ENCODE results near the gene VWA5B2. TPM values are rescaled to one million over a fixed set of nuclear protein-coding genes. Genes with fewer than 3 reads are reported as not detected.
A peak's percentile ranks its signal among the peaks of the same experiment; 100 is the strongest.
"Not testable (repeated sequence)": the region's sequence is repeated elsewhere in the genome, so short reads cannot be mapped to it uniquely, and the experiment has no call there.

VWA5B2 gene
- total RNA-seq, 4 donors from 2014 or later: 0.19 to 0.47 TPM; not detected in 2

DNA sequence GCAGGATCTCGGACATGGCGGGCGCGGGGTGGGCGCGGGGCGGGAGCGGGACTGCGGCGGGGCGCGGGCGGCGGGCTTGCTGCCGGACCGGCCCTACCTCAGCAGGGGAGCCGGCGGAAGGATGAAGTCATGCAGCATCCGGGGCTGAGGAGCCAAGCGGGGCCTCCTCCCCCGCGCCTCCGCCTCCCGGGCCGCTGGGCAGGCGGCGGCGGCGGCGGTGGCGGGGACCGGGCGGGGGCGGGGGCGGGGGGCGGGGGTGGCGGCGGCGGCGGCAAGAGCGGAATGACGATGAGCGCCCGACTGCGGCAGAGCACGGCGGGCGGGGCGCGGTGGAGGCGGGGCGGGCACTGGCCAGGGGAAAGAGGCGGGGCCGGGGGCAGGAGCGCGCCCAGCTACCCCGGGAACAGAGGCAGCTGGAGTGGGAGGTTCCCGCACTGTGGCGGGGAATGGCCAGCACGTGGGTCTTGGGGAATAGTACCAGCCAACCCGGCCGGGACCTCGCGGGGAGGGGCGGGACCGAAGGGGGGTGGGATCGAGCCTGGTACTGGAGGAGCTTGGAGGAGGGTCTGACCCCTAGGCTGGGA, 32.0 kb downstream of the VWA5B2 start, which contains the start of gene CAMK2N2:
TSS of gene CAMK2N2 (minus strand) at position 284 of the 584 bp plus-strand sequence. CDS start at position 16, 268 bp downstream.
- DNase-seq (ENCODE audit: low spot score): no peak
- TF ChIP-seq, protein P1, sequence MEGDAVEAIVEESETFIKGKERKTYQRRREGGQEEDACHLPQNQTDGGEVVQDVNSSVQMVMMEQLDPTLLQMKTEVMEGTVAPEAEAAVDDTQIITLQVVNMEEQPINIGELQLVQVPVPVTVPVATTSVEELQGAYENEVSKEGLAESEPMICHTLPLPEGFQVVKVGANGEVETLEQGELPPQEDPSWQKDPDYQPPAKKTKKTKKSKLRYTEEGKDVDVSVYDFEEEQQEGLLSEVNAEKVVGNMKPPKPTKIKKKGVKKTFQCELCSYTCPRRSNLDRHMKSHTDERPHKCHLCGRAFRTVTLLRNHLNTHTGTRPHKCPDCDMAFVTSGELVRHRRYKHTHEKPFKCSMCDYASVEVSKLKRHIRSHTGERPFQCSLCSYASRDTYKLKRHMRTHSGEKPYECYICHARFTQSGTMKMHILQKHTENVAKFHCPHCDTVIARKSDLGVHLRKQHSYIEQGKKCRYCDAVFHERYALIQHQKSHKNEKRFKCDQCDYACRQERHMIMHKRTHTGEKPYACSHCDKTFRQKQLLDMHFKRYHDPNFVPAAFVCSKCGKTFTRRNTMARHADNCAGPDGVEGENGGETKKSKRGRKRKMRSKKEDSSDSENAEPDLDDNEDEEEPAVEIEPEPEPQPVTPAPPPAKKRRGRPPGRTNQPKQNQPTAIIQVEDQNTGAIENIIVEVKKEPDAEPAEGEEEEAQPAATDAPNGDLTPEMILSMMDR (IDR thresholded peaks at IDR 0.05): no peak
- peak; percentile 77 for ATAC-seq (ENCODE audit: low FRiP score)

DNA sequence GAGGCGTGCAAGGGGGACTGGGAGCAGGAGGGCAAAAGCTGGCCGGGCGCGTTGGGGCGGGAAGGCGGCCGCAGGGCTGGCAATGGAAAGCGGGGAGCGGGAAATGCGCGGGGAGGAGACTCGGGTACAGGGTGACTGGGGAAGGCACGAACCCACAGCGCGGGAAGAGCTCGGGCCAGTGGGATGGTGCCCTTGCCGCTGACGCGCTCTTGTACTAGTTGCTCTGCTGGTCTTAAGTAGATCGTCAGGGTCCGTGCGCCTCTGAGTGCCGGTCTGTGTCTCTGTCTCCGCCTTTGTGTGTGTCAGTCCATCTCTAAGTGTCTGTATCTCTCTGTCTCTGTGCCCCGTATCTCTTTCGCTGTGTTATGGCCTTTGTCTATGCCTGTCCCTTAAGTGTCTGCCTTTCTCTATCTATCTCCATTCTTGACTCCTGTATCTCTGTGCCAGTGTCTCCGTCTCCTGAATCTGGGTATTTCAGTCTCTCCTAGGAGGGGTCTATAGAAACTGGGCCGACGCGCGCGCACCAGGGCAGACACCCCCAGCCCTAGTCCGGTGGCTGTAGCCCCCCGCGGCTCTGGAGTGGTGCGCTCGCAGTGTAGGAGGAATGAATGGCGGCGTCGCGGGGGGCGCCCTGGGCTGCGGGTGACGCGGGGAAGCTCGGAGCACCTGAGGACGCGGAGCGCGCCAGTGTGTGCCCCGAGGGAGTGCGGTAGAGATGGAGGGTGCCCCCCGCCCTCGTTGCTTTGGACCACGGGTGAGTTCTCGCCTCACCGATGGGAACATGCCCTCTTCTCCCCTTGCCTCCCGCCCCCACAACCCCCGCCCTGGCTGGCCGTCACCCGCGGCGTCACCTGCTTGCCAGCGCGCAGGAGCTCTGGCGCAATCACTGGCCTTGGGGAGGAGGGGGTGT, 32.7 kb downstream of the VWA5B2 start:
- ATAC-seq (ENCODE audit: low FRiP score): peak; percentile 17
- TF ChIP-seq, protein P1 (IDR thresholded peaks at IDR 0.05): no peak
- DNase-seq (ENCODE audit: low spot score): no peak

DNA sequence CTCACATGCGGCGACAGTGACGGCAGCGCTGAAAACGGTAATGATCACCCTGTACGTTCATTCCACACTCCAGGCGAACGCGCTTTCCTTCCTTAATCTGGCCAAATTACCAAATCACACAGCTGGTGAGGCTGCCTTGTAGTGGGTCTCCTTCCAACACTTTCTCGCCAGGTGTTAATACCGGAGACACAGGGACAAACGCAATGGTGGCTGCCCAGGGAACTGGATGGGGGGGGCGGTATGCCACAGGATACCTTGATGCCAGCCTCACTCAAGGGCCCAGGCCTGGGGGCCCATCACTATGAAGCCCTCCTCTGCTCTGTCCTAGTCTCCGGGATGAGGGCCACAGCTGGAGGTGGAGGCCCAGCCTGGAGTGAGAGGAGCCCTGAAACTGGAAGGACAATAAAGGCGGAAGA, 33.4 kb downstream of the VWA5B2 start:
- DNase-seq (ENCODE audit: low spot score): no peak
- TF ChIP-seq, protein P1 (IDR thresholded peaks at IDR 0.05): no peak
- no peak for ATAC-seq (ENCODE audit: low FRiP score)

DNA sequence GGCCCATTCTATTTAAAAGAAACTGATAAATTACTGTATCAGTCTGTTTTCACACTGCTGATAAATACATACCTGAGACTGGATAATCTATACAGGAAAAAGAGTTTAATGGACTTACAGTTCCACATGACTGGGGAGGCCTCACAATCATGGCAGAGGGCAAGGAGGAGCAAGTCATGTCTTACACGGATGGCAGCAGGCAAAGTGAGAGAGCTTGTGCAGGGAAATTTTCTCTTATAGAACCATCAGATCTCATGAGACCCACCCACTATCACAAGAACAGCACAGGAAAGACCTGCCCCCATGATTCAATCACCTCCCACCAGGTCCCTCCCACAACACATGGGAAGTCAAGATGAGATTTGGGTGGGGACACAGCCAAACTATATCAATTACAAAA, 37.9 kb downstream of the VWA5B2 start:
- DNase-seq (ENCODE audit: low spot score); ATAC-seq (ENCODE audit: low FRiP score): not testable (repeated sequence)

DNA sequence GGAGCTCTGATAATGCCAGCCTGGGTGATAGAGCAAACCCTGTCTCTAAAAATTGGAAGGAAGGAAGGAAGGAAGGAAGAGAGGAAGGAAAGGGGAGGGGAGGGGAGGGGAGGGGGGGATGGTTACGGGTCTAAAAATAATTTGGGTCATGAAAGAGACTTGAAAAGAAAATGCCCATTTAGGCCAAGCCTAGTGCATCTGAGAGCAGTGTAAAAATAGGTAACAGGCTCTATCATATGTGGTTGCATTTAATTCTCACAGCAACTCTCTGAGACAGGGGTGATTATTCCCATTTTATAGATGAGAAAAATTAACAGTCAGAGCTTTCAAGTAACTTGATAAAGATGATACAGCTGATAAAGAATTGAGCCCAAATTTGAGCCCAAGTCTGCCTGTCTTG, 42.9 kb downstream of the VWA5B2 start:
- TF ChIP-seq, protein P1 (IDR thresholded peaks at IDR 0.05): no peak
- ATAC-seq (ENCODE audit: low FRiP score) (no peak), DNase-seq (ENCODE audit: low spot score) (no peak)

DNA sequence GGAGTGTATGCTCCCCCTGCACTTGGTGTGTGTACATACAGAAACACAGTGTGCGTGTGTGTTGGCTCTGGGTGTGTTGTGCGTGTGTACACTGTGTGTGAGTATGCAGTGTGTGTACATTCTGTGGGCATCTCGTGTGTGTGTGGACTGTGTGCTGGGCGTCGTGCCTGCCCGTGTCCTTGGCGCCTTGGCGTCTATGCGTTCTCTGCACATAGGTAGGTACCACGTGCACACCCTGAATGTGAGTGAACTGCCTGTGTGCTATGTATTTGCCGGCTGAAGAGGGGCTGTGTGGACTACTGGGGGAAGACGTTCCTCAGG, 46.0 kb downstream of the VWA5B2 start:
- DNase-seq (ENCODE audit: low spot score): no peak
- TF ChIP-seq, protein P1 (IDR thresholded peaks at IDR 0.05): no peak

DNA sequence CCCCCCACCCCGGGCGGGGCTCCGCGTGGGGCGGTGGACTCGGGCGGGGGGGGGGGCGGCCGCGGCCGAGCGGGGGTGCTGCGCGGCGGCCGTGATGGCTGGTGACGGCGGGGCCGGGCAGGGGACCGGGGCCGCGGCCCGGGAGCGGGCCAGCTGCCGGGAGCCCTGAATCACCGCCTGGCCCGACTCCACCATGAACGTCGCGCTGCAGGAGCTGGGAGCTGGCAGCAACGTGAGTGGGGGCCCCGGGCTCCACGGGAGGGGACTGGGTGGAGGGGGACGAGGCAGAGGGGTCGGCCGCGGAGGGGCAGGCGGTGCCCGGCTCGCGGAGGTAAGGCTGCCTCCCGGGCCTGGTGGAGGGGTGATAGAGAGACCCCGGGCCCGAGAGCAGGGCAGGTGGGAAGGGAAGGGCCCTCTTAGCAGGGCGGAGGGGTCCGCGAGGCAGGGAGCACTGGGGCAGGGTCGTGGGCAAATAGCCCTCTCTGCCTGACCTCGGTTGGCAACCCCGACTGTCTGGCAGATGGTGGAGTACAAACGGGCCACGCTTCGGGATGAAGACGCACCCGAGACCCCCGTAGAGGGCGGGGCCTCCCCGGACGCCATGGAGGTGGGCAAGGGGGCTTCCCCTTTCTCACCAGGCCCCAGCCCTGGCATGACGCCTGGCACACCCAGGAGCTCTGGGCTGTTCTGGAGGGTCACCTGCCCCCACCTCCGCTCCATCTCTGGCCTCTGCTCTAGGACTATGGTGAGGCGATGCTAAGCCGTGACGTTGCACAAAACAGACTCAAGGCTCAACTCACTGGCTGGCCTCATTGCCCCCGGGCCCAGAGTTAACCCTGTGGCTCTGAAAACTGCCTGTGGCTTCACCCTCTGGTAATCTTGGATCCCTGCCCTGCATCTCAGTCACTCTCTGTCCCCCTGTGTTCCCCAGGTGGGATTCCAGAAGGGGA, 46.9 kb downstream of the VWA5B2 start, which contains the start of gene ECE2:
TSS of gene ECE2 (plus strand) at position 62 of the 950 bp plus-strand sequence. CDS start at position 194, 132 bp downstream.
- no peak for ATAC-seq (ENCODE audit: low FRiP score)

More for the DNA sequence above, 46.0 kb downstream of the VWA5B2 start:
- no peak for ATAC-seq (ENCODE audit: low FRiP score)

More for the DNA sequence above, 46.9 kb downstream of the VWA5B2 start, which contains the start of gene ECE2:
- DNase-seq (ENCODE audit: low spot score): no peak
- TF ChIP-seq, protein P1 (IDR thresholded peaks at IDR 0.05): no peak

Measured in omental fat pad (tissue), 4 donors.